H1 (cell line): Measurements from ENCODE around the gene PPP1R1B. TPM values are rescaled to one million over a fixed set of nuclear protein-coding genes. Genes with fewer than 3 reads are reported as not detected.

Experiments used
- ASH2L ChIP-seq: fragments of 200-600, 300-600 bp; sonication (generic); IDR thresholded peaks from one replicate; pipeline ENCODE4 v1.7.1; 2017; ENCODE audit warnings: low read length
- BACH1 ChIP-seq: IDR thresholded peaks from 2 replicates; pipeline ENCODE4 v1.6.1; 2012; ENCODE audit warnings: low read length, improper control_type of control experiment
- CREB1 ChIP-seq: IDR thresholded peaks from 2 replicates; pipeline ENCODE4 v1.6.1; 2012; ENCODE audit warnings: inconsistent platforms
- E2F6 ChIP-seq: IDR thresholded peaks from 2 replicates; pipeline ENCODE4 v1.6.1; 2012; ENCODE audit warnings: inconsistent platforms
- EGR1 ChIP-seq: IDR thresholded peaks from 2 replicates; pipeline ENCODE4 v1.6.1; 2011; ENCODE audit warnings: low read depth, low read length, borderline replicate concordance
- RNF2 ChIP-seq: fragments of 200-900, 300-1000 bp; sonication (generic); IDR thresholded peaks from 2 replicates; pipeline ENCODE4 v1.7.1; 2016; ENCODE audit warnings: borderline replicate concordance, low read depth, mild to moderate bottlenecking, antibody characterized with exemption, low read length; ENCODE audit not compliant: poor library complexity, severe bottlenecking; ENCODE audit errors: missing control alignments
- SIN3A ChIP-seq, 2 experiments: IDR thresholded peaks in 1 of 2; conservative IDR thresholded peaks in 1 of 2; 2 replicates each; pipeline ENCODE4 v1.6.1; 2011 to 2012; ENCODE audit warnings: low read length in 2 of 2, improper control_type of control experiment in 1 of 2, low read depth in 1 of 2, mild to moderate bottlenecking in 1 of 2
- SIX5 ChIP-seq: IDR thresholded peaks from 2 replicates; pipeline ENCODE4 v1.6.1; 2011; ENCODE audit warnings: mild to moderate bottlenecking, low read depth, low read length
- SP4 ChIP-seq: IDR thresholded peaks from 2 replicates; pipeline ENCODE4 v1.6.1; 2012; ENCODE audit warnings: low read length, inconsistent platforms
- polyA plus RNA-seq, 7 experiments: library from polyadenylated mRNA; depleted of rRNA in 3 of 7; stranded (reverse) in 5 of 7; unstranded in 2 of 7; fragments of >200 nt in 5 of 7; fragments of 200-250 nt in 2 of 7; gene quantifications; 1 replicate in 5 of 7; 2 replicates in 1 of 7; 4 replicates in 1 of 7; pipeline versions ENCODE4 v1.2.1 to v1.2.3, GENCODE V29; 2011 to 2013; ENCODE audit warnings: missing spikeins in 2 of 7, mixed read lengths in 2 of 7
- total RNA-seq: library from RNA; stranded (reverse); fragmentation: NEBNext Ultra II Directional; extraction: Animal tissue kit (Norgen Biotek cat#: 25700); gene quantifications from 2 replicates; pipeline ENCODE4 v1.2.1, GENCODE V29; 2021

PPP1R1B gene
- total and polyA plus RNA-seq, 2 of the 8 experiments (the other 6 are each of a cell fraction or from before 2014, with no cell fraction given), result 10.7 to 22.3 TPM

DNA sequence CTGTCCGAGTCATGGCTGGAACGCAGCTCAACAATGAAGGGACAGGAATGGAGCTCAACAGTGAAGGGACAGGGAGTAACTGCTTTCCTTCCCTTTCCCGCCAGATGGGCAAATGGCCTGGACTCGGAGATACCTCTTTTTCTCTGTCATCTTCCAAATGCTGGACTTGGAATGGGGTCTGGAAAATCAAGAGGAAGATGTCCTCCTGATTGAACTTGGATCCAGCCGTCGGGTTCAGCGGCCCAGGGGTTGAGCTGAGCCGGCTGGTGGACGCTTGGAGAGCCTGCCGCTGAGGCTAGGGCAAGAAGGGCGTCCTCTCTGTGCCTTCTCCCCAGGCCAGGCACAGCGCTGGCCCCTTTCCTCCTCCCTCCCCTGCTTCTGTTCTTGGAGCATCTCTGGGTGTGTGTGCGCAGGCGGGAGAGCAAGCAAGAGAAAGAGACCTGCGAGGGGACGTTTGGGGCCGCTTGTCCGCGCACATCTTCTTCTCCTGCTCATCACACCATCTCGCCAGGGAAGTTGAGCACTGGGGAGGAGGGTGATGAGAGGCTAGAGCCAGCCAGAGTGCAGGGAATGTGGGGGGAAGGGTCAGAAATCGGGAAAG, 25.7 kb upstream of the PPP1R1B start (continued):
- TF ChIP-seq RNF2 (peak; percentile 69), ASH2L (peak; percentile 61), SIX5 (no peak), EGR1 (peak; percentile 84; the same call in 1 of the 2 replicates), CREB1 (0 out of 2 replicates have a peak, but pooled peaks have one; percentile 35), SP4 (no peak), BACH1 (0 out of 2 replicates have a peak, but pooled peaks have one; percentile 6), E2F6 (peak; percentile 50), SIN3A (conservative IDR thresholded peaks at IDR 0.05 in 1 of 2, IDR thresholded peaks at IDR 0.05 in 1 of 2; ENCODE audit: low read depth in 1 of 2, low read length in 2 of 2) (peak in 1 of 2 experiments; percentile 79; a peak in 2 of 4 replicates)
